GM11168 (cell line): ENCODE measurements around the gene TMPRSS9.

ENCODE experiments used
- in situ Hi-C: fragments of 300-500 bp; cut with MboI; formaldehyde crosslinking; loops from one replicate; pipeline ENCODE4 v1.12.0; 2022; ENCODE audit warnings: low sequenced_read_pairs; ENCODE audit not compliant: unreplicated experiment

The TMPRSS9 gene

GRCh38 chr19:2359992-2360685, at the start of gene TMPRSS9:
TSS of gene TMPRSS9 (plus strand) at chr19:2360265. CDS start at chr19:2389786, 29,521 bp downstream.
- in situ Hi-C loops: no loop called here

- in situ Hi-C loops: no loop called here
Observed at GRCh38 chr19:2311093-2311492, 49.0 kb upstream of the TMPRSS9 start.

GRCh38 chr19:2312820-2313501, 47.1 kb upstream of the TMPRSS9 start:
- in situ Hi-C loops: no loop called here

- in situ Hi-C loops: no loop called here
Observed at GRCh38 chr19:2315121-2315817, 44.8 kb upstream of the TMPRSS9 start.

- in situ Hi-C loops: no loop called here
Observed at GRCh38 chr19:2315818-2316353, 44.2 kb upstream of the TMPRSS9 start.

GRCh38 chr19:2317300-2317699, 42.8 kb upstream of the TMPRSS9 start:
- in situ Hi-C loops: no loop called here

- in situ Hi-C loops: no loop called here
Observed at GRCh38 chr19:2317756-2318155, 42.3 kb upstream of the TMPRSS9 start.

GRCh38 chr19:2318923-2319322, 41.1 kb upstream of the TMPRSS9 start:
- in situ Hi-C loops: no loop called here

- in situ Hi-C loops: no loop called here
Observed at GRCh38 chr19:2319551-2319950, 40.5 kb upstream of the TMPRSS9 start.

GRCh38 chr19:2320049-2320448, 40.0 kb upstream of the TMPRSS9 start:
- in situ Hi-C loops: no loop called here

- in situ Hi-C loops: no loop called here
Observed at GRCh38 chr19:2320939-2321338, 39.1 kb upstream of the TMPRSS9 start.

- in situ Hi-C loops: no loop called here
Observed at GRCh38 chr19:2321565-2322283, 38.3 kb upstream of the TMPRSS9 start.

GRCh38 chr19:2323707-2324106, 36.4 kb upstream of the TMPRSS9 start:
- in situ Hi-C loops: no loop called here

GRCh38 chr19:2324220-2324948, 35.7 kb upstream of the TMPRSS9 start:
- in situ Hi-C loops: no loop called here

- in situ Hi-C loops: no loop called here
Observed at GRCh38 chr19:2325281-2326046, 34.6 kb upstream of the TMPRSS9 start.

GRCh38 chr19:2326699-2327360, 33.2 kb upstream of the TMPRSS9 start:
- in situ Hi-C loops: no loop called here

GRCh38 chr19:2327773-2328400, 32.2 kb upstream of the TMPRSS9 start:
- in situ Hi-C loops: no loop called here
